Measurements from ENCODE around the gene DDAH2.

GRCh38 chr6:31691564-31692108 lies 37.5 kb downstream of the DDAH2 start:
- TF ChIP-seq POLR2AphosphoS5 (IDR thresholded peaks at IDR 0.05) (no peak), CTCF (IDR thresholded peaks at IDR 0.05) (no peak), POLR2A (IDR thresholded peaks at IDR 0.05) (no peak)

All from sigmoid colon (tissue), 4 donors.